Putamen (tissue), 1 donor: Measurements from ENCODE around the gene NDNF.

ENCODE experiments used
- DNase-seq: peaks from one replicate; pipeline ENCODE4 v3.0.0-alpha.2; 2016; ENCODE audit warnings: low spot score

NDNF gene, protein sequence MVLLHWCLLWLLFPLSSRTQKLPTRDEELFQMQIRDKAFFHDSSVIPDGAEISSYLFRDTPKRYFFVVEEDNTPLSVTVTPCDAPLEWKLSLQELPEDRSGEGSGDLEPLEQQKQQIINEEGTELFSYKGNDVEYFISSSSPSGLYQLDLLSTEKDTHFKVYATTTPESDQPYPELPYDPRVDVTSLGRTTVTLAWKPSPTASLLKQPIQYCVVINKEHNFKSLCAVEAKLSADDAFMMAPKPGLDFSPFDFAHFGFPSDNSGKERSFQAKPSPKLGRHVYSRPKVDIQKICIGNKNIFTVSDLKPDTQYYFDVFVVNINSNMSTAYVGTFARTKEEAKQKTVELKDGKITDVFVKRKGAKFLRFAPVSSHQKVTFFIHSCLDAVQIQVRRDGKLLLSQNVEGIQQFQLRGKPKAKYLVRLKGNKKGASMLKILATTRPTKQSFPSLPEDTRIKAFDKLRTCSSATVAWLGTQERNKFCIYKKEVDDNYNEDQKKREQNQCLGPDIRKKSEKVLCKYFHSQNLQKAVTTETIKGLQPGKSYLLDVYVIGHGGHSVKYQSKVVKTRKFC

GRCh38 chr4:121072224-121073003, at the start of gene NDNF:
NDNF (minus strand) TSS chr4:121072535; CDS start chr4:121045837, 26,698 bp downstream.
- no peak for DNase-seq

DNA sequence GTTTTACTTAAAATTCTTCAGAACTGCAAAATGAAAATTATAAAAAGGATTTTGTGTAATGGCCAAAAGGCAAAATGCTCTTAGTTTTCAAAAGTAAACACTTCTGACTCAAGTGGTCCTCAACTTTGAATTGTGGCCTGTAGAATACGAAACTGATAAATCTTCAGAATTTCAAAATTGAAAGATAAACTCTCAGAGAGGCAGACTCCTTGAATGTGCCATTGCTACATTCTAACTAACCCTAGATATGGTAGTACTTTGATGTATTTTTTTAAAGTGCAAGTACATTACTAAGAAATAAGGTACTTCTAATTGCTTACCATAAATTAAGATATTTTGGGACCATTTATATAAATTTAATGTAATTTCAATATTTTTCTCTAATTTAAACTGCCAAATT, 47.4 kb upstream of the NDNF start:
- DNase-seq = no peak

- DNase-seq = peak; percentile 19
Observed at GRCh38 chr4:121118344-121118743, 46.0 kb upstream of the NDNF start.

- no peak for DNase-seq
Observed at GRCh38 chr4:121114756-121115155, 42.4 kb upstream of the NDNF start.

- no peak for DNase-seq
Observed at GRCh38 chr4:121112530-121112929, 40.2 kb upstream of the NDNF start.

DNA sequence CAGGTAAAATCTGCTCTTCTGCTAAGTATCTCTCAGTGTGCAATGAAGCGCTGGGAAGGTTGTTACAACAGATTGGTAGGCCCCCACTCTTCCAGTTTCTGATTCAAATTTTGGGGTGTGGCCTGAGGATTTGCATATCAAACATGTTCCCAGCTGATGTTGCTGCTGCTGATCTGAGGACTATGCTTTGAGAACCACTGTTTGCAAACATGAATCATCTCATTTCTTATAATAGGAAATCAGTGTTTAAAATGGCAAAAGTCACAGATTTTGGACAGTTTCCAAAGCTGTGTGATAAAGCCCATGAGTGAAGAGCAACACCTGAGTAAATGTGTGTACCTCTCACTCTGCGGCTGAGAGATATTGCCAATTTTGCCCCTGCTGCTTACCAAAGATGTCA, 36.2 kb upstream of the NDNF start:
- DNase-seq = no peak

GRCh38 chr4:121107507-121107906, 35.2 kb upstream of the NDNF start:
- no peak for DNase-seq

DNA sequence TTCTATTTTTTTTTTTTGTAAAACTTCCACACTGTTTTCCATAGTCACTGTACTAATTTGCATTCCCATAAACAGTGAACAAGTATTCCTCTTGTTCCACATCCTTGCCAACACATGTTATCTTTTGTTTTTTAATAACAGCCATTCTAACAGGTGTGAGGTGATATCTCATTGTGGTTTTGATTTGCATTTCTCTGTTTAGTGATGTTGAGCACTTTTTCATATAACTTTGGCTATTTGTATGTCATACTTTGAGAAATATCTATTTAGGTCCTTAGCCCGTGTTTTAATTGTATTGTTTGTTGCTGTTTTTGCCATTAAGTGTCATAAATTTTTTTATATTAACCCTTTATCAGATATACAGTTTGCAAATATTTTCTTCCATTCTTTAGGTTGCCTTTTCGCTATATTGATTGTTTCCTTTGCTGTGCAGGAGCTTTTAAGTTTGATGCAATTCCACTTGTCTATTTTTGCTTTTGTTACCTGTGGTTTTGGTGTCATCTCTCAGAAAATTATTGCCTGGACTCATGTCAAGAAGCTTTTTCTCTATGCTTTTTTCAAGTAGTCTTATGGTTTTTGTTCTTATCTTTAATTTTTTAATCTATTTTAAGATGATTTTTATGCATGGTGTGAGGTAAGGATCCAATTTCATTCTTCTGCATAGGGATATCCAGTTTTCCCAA, 27.9 kb upstream of the NDNF start:
- no peak for DNase-seq

DNA sequence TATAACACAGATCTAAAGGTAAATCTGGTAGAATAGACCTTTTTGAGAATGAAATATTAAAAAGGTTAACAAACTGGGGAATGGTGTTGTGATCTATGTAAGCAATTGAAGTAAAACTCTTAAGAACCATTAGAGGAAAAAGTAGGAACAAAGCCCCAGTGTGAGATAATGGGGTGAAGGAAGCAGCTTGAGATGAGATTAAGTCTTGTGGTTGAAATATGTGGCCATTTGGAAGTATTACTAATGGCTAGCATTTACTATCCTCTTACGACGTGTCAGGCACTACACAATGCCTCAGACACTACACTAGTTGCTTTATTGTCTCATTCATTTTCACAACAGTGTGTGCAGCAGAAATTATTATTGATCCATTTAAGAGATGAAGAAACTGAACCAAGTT, 25.9 kb upstream of the NDNF start:
- DNase-seq = no peak

DNA sequence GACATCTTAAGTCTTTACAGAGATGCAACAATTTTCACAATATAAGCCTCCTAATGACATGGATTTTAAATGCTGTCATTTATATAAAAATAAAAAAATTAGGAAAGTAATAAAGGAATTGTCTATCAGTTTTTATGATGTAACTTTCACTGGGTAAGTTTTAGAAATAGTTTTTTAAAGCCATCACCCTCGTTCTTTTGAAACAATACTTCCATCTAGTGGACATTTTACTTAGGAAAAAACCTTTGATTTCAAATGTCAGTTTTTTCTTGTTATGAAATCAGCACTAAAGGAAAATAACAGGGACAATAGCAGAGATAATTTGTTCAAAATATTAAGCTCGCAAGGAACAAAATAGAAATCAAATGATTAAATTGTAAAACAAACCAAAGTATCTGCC, 24.3 kb upstream of the NDNF start:
- no peak for DNase-seq

DNA sequence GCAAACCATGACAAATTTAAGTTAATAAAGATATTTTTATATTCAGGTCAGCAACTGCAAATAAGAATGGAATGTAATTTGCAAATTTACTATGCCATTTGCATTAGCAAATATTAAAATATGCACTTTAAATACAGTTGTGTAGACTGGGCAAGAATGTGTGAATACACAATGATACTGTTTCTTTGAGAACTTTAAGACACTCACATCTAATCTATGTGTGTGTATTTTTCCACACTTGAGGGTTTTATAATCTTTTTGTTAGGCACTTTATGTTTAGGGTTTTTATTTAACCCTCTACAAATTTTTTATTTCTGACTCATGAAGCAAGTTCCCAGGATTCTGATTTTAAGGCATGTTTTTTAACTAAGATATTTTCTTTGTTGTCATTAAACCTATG, 23.9 kb upstream of the NDNF start:
- DNase-seq = no peak

- DNase-seq = no peak
Observed at GRCh38 chr4:121094297-121094966, 22.1 kb upstream of the NDNF start.

GRCh38 chr4:121093261-121093660, 20.9 kb upstream of the NDNF start:
- no peak for DNase-seq

DNA sequence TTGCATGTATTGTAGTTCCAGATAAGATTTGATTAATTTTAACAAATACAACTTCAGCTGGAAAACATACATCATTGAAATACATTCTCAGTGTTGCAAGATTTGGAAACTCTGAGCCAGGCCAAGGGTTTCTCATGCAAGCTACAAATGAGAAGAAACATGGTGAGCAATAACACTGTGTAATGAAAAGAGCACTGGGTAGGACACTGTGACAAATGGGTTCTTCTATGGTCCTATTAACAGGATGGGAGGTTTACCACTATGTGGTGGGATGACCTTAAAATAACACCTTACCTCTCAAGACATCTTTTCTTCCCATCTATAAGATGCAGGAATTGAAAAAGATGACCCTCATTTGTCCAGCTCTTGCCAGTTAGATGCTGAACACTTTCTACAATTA, 19.6 kb upstream of the NDNF start:
- no peak for DNase-seq

DNA sequence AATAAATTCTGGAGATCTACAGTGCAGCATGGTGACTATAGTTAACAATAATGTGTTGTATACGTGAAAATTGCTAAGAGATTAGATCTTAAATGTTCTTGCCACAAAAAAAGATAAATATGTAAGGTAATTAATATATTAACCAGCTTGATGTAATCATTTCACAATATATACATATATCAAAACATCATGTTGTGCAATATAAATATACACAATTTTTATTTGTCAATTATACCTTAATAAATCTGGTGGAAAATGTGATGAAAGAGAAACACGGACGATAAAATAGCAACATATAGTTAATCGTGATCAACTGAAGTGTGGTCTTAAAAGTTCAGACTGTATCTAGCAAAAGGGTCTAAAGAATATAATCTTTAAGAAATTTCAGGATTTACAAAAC, 16.5 kb upstream of the NDNF start:
- no peak for DNase-seq

GRCh38 chr4:121079376-121079775, 7.0 kb upstream of the NDNF start:
- DNase-seq = no peak

DNA sequence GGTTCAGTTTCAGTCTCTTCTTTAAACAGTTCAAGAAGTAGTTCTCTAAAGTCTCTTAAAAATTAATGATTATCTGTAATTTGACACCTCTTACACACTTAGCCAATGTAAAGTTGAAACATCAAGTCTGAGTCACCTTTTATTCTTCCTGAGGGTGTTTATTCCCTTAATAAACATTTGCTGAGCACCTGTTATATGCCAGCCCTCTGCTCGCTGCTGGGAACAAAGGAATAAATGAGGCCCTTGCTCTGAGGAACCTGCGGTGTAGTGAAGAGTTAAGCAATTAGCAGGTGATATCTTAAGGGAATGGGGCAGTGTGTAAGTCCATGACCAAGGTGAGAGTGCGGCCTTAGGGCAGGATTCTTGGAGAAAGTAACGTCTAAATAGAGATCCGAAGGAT, 5.2 kb upstream of the NDNF start:
- no peak for DNase-seq

- DNase-seq = no peak
Observed at GRCh38 chr4:121076416-121076815, 4.1 kb upstream of the NDNF start.

GRCh38 chr4:121073672-121074381, 1.5 kb upstream of the NDNF start:
- DNase-seq = no peak

- no peak for DNase-seq
Observed at GRCh38 chr4:121073004-121073435, 685 bp upstream of the NDNF start.

DNA sequence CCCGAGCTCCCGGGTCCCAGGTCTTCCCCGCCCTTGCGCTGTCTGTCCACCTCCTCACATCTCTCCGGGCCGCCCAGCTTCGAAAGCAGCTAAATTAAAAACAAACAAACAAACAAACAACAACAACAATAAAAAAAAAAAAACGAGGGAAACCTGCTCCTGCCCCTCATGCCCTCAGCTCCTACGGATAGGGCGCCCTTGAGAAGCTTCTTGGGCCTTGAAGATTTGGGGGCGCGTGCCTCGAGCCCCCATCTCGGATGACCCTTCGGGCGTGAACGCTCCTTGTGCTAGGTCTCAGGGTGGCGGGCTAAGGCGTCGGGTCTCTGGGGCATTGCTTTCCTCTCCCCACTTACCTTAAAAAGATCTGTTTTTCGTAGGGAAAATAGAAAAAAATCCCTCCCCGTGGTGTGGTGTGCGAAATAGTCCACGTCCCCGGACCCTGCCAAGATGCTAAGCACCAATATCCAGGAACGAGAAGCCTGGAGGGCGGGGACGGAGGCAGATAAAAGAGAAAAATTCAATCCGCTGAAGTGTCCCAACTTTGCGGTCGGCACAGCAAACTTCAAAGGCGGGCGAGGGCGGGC, 603 bp downstream of the NDNF start:
- DNase-seq = no peak
